ENCODE measurements around the gene C19orf44. TPM values are rescaled to one million over a fixed set of nuclear protein-coding genes. Genes with fewer than 3 reads are reported as not detected.
"Not testable (repeated sequence)": the region's sequence is repeated elsewhere in the genome, so short reads cannot be mapped to it uniquely, and the experiment has no call there.

C19orf44 gene
- total RNA-seq, 1 experiment from 2014 or later, result 3.0 TPM

- H3K36me3 ChIP-seq, result peaks cover 47% of the 10 kb centered on the region
- peaks cover 15% of the 10 kb centered on the region for H3K4me1 ChIP-seq (replicated peaks)
- DNase-seq (ENCODE audit: low read depth in 1 of 2, low spot score in 2 of 2), result no peak
- H3K9me3 ChIP-seq (replicated peaks), result no peaks in the 10 kb centered on the region
- H3K27me3 ChIP-seq (replicated peaks), result no peaks in the 10 kb centered on the region
- H3K27ac ChIP-seq, result peak overlapping the region; percentile 73
- H3K4me3 ChIP-seq, result peak overlapping the region; percentile 88
These were observed 46.8 kb downstream of the C19orf44 start for GRCh38 chr19:16542910-16543472.

GRCh38 chr19:16543734-16544133 lies 47.5 kb downstream of the C19orf44 start:
- DNase-seq (ENCODE audit: low read depth in 1 of 2, low spot score in 2 of 2); H3K27ac ChIP-seq; H3K27me3 ChIP-seq (replicated peaks); H3K9me3 ChIP-seq (replicated peaks); H3K4me3 ChIP-seq: not testable (repeated sequence)
- H3K36me3 ChIP-seq, result peaks cover 39% of the 10 kb centered on the region
- peaks cover 15% of the 10 kb centered on the region for H3K4me1 ChIP-seq (replicated peaks)

GRCh38 chr19:16544473-16545231 lies 48.5 kb downstream of the C19orf44 start:
- Histone ChIP-seq H3K9me3 (replicated peaks) (no peaks in the 10 kb centered on the region), H3K4me1 (replicated peaks) (peaks cover 15% of the 10 kb centered on the region), H3K27ac (no peak overlapping the region), H3K27me3 (replicated peaks) (no peaks in the 10 kb centered on the region), H3K4me3 (no peak overlapping the region), H3K36me3 (peaks cover 30% of the 10 kb centered on the region)
- DNase-seq (ENCODE audit: low read depth in 1 of 2, low spot score in 2 of 2), result no peak

GRCh38 chr19:16548956-16549355 lies 52.8 kb downstream of the C19orf44 start:
- DNase-seq (ENCODE audit: low read depth in 1 of 2, low spot score in 2 of 2), result no peak
- H3K27me3 ChIP-seq (replicated peaks), result no peaks in the 10 kb centered on the region
- H3K4me3 ChIP-seq, result no peak overlapping the region
- no peaks in the 10 kb centered on the region for H3K4me1 ChIP-seq (replicated peaks)
- H3K9me3 ChIP-seq (replicated peaks), result no peaks in the 10 kb centered on the region
- no peak overlapping the region for H3K27ac ChIP-seq
- peaks cover 24% of the 10 kb centered on the region for H3K36me3 ChIP-seq

GRCh38 chr19:16551902-16552301 lies 55.7 kb downstream of the C19orf44 start:
- H3K27me3 ChIP-seq (replicated peaks); H3K4me3 ChIP-seq; H3K27ac ChIP-seq; DNase-seq (ENCODE audit: low read depth in 1 of 2, low spot score in 2 of 2); H3K9me3 ChIP-seq (replicated peaks); H3K4me1 ChIP-seq (replicated peaks): not testable (repeated sequence)
- peaks cover 45% of the 10 kb centered on the region for H3K36me3 ChIP-seq

- no peak for DNase-seq (ENCODE audit: low read depth in 1 of 2, low spot score in 2 of 2)
- peaks cover 67% of the 10 kb centered on the region for H3K36me3 ChIP-seq
- H3K27me3 ChIP-seq (replicated peaks), result no peaks in the 10 kb centered on the region
- H3K27ac ChIP-seq, result no peak overlapping the region
- no peaks in the 10 kb centered on the region for H3K9me3 ChIP-seq (replicated peaks)
- H3K4me3 ChIP-seq, result no peak overlapping the region
- no peaks in the 10 kb centered on the region for H3K4me1 ChIP-seq (replicated peaks)
These were observed 58.6 kb downstream of the C19orf44 start for GRCh38 chr19:16554776-16555175.

- Histone ChIP-seq H3K4me1 (replicated peaks) (no peaks in the 10 kb centered on the region), H3K27me3 (replicated peaks) (no peaks in the 10 kb centered on the region), H3K4me3 (no peak overlapping the region), H3K9me3 (replicated peaks) (no peaks in the 10 kb centered on the region), H3K27ac (no peak overlapping the region), H3K36me3 (peaks cover 76% of the 10 kb centered on the region)
- DNase-seq (ENCODE audit: low read depth in 1 of 2, low spot score in 2 of 2), result no peak
These were observed 63.6 kb downstream of the C19orf44 start for GRCh38 chr19:16559780-16560276.

- Histone ChIP-seq H3K27ac (no peak overlapping the region), H3K9me3 (replicated peaks) (no peaks in the 10 kb centered on the region), H3K36me3 (peaks cover 76% of the 10 kb centered on the region), H3K4me1 (replicated peaks) (no peaks in the 10 kb centered on the region), H3K27me3 (replicated peaks) (no peaks in the 10 kb centered on the region), H3K4me3 (no peak overlapping the region)
- no peak for DNase-seq (ENCODE audit: low read depth in 1 of 2, low spot score in 2 of 2)
These were observed 65.2 kb downstream of the C19orf44 start for GRCh38 chr19:16561382-16561781.

GRCh38 chr19:16562608-16563025 lies 66.4 kb downstream of the C19orf44 start:
- H3K27ac ChIP-seq, result no peak overlapping the region
- peaks cover 79% of the 10 kb centered on the region for H3K36me3 ChIP-seq
- no peaks in the 10 kb centered on the region for H3K27me3 ChIP-seq (replicated peaks)
- no peaks in the 10 kb centered on the region for H3K9me3 ChIP-seq (replicated peaks)
- no peaks in the 10 kb centered on the region for H3K4me1 ChIP-seq (replicated peaks)
- H3K4me3 ChIP-seq, result no peak overlapping the region
- no peak for DNase-seq (ENCODE audit: low read depth in 1 of 2, low spot score in 2 of 2)

- H3K9me3 ChIP-seq (replicated peaks), result no peaks in the 10 kb centered on the region
- H3K27ac ChIP-seq, result no peak overlapping the region
- no peak overlapping the region for H3K4me3 ChIP-seq
- no peaks in the 10 kb centered on the region for H3K27me3 ChIP-seq (replicated peaks)
- DNase-seq (ENCODE audit: low read depth in 1 of 2, low spot score in 2 of 2), result no peak
- peaks cover 10% of the 10 kb centered on the region for H3K4me1 ChIP-seq (replicated peaks)
- H3K36me3 ChIP-seq, result peaks cover 83% of the 10 kb centered on the region
These were observed 68.6 kb downstream of the C19orf44 start for GRCh38 chr19:16564842-16565241.

GRCh38 chr19:16566161-16566560 lies 70.0 kb downstream of the C19orf44 start:
- Histone ChIP-seq H3K4me1 (replicated peaks) (peaks cover 13% of the 10 kb centered on the region), H3K27me3 (replicated peaks) (no peaks in the 10 kb centered on the region), H3K36me3 (peaks cover 87% of the 10 kb centered on the region), H3K4me3 (no peak overlapping the region), H3K27ac (no peak overlapping the region), H3K9me3 (replicated peaks) (no peaks in the 10 kb centered on the region)
- no peak for DNase-seq (ENCODE audit: low read depth in 1 of 2, low spot score in 2 of 2)

GRCh38 chr19:16566702-16567101 lies 70.5 kb downstream of the C19orf44 start:
- Histone ChIP-seq H3K9me3 (replicated peaks) (no peaks in the 10 kb centered on the region), H3K27ac (no peak overlapping the region), H3K36me3 (peaks cover 82% of the 10 kb centered on the region), H3K4me3 (no peak overlapping the region), H3K4me1 (replicated peaks) (peaks cover 17% of the 10 kb centered on the region), H3K27me3 (replicated peaks) (no peaks in the 10 kb centered on the region)
- no peak for DNase-seq (ENCODE audit: low read depth in 1 of 2, low spot score in 2 of 2)

- Histone ChIP-seq H3K27me3 (replicated peaks) (no peaks in the 10 kb centered on the region), H3K4me1 (replicated peaks) (peaks cover 30% of the 10 kb centered on the region), H3K9me3 (replicated peaks) (no peaks in the 10 kb centered on the region), H3K36me3 (peaks cover 75% of the 10 kb centered on the region), H3K27ac (no peak overlapping the region), H3K4me3 (no peak overlapping the region)
- no peak for DNase-seq (ENCODE audit: low read depth in 1 of 2, low spot score in 2 of 2)
These were observed 73.6 kb downstream of the C19orf44 start for GRCh38 chr19:16569609-16570320.

Data from SJSA1 (cell line).